T-helper 1 cell (primary cell): ENCODE measurements around the gene FBXL7.

Experiments
- DNase-seq, 5 donors: peaks; one replicate each; pipeline ENCODE4 v3.0.0-alpha.2; 2012 to 2020

FBXL7 gene

DNA sequence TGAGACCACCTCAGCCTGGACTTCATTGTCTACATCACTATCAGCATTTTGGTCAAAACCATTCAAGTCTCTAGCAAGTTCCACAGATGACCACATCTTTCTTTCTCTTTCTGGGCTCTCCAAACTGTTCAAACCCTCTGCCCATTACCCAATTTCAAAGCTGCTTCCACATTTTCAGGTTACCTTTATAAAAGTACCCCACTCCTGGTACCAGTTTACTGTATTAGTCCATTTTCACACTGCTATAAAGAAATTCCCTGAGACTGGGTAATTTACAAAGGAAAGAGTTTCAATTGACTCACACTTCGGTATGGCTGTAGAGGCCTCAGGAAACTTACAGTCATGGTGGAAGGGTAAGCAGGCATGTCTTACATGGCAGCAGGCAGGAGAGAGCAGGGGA is 84.5 kb downstream of the FBXL7 start:
- no peak for DNase-seq

GRCh38 chr5:15585128-15585527 is 85.1 kb downstream of the FBXL7 start:
- DNase-seq: no peak

DNA sequence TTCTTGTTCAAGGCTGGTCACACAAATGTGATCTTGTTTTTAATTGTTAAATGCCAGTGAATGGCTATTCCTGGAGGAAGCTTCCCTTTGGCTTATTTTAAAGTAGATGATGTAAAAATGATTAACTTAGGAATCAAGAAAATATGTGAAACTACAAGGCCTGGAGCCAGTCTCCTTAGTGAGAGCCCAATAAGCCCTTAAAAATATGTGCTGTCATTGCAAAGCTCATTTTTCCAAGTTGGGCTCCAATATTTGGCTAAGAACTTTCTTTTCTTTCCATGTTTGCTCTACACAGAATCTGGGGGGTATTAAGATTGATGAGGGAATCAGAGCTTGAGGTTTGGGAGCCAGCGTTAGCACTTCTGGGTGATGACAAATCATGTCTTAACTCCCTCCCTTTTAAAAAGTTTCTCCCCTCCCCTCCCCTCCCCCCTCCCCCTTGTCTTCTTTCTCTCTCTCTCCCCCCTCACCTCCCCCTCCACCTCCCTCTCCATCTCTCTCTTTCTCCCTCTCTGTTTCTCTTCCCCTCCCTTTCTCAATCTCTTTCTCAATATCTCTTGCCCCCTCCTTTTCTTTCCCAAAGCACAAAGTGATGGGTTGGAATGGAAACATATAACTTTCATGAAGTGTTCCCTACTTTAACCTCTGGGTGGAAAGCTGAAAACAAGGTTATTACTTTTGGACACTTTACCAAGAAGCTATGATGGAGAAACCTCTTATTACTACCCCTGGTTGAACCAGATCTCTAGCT is 86.0 kb downstream of the FBXL7 start:
- no peak for DNase-seq

GRCh38 chr5:15587916-15588315 is 87.9 kb downstream of the FBXL7 start:
- DNase-seq: no peak

DNA sequence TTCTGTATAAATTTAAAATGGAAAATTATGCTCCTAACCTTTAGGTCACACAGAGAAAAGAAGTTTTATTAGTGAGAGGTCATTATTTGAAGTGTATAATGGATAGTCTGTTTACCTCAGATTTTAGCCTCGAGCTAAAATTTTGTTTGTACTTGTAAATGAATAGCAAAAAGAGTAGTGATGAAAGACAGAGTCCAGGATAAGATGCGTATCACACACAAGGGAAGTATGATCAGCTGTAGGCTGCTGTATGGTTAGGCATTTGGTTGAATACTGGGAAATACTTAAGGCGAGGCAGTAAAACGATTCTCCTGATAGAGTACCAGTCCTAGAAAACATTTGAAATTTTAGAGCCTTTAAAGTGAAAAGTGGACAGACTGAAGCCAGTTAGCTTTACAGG is 92.7 kb downstream of the FBXL7 start:
- DNase-seq: no peak

DNA sequence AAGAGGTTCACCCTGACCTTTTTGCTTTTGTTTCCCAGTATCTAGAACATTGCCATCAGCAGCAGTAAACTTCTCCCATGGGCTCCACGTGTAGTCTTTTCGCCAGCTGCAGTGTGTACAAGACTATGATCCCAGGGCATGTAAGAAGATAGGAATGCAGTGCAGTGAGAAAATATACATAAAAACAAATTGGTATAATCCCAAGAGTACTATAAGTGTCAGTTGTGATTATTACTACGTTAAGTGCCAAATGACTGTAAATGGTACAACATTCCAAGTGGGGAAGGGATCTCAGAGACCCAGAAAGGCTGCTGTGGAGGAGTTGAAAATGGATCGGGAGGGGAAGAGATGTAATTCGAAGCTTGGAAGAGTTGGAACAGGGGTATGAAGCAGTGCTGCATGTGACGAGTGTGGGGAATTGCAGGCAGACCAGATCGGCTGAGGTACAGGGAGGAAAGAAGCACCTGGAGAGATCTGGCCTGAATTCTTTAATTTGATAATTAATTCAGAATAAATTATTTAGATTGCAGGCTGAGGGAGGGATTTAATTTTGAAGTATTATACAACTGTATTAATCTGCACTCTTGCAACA is 95.1 kb downstream of the FBXL7 start:
- no peak for DNase-seq

- DNase-seq: no peak
Measured at GRCh38 chr5:15595929-15596328, 95.9 kb downstream of the FBXL7 start.

DNA sequence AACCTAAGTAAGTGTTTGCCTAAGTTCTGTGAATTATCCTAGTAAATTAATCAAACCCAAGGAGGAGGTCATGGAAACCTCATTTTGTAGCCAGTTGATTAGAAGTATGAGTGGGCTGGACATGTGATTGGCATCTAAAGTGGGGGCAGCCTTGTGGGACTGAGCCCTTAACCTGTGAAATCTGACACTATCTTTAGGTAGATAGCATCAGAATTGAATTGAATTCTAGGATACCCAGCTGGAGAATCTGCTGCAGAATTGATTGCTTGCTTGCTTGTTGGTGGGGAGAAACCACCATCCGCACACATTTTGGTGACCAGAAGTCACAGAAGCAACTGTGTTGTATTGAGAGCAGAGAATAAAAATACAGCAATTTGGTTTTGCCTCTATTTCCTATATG is 97.0 kb downstream of the FBXL7 start:
- no peak for DNase-seq

- no peak for DNase-seq
Measured at GRCh38 chr5:15597804-15598203, 97.8 kb downstream of the FBXL7 start.

GRCh38 chr5:15598294-15598902 is 98.4 kb downstream of the FBXL7 start:
- no peak for DNase-seq

- no peak for DNase-seq
Measured at GRCh38 chr5:15600035-15600434, 100.1 kb downstream of the FBXL7 start.

GRCh38 chr5:15601274-15601673 is 101.3 kb downstream of the FBXL7 start:
- no peak for DNase-seq

DNA sequence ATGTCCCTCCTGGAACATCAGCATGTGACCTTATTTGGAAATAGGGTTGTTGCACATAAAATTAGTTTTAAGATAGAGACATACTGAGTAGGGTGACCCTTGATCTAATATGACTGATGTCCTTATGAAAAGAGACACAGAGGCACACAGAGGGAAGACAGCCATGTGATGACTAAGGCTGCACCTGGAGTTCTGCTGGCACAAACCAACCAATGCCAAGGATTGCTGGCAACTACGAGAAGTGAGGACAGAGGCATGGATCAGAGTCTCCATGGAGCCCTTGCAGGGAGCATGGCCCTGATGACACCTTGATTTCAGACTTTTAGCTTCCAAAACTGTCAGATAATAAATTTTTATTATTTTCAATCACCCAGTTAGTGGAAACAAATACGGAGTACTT is 101.9 kb downstream of the FBXL7 start:
- DNase-seq: no peak

DNA sequence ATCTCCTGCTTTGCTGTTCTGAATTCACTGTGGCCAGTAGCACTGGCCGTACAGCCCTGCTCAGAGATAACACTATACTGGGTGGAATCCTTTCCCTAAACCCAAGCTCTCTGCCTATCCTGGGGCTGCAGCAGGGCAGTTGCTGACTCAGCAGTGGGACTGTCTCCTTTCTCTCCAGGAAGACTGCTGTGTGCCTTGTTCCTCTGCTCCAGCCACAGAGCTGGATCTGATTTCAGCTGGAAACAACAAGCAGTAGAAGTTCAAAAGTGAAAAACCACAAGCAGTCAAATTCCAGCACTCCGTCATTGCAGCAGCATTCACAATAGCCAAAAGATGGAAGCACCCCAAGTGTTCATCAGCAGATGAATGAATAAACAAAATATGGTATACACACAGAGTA is 105.0 kb downstream of the FBXL7 start:
- DNase-seq: no peak

- no peak for DNase-seq
Measured at GRCh38 chr5:15606197-15606596, 106.2 kb downstream of the FBXL7 start.

GRCh38 chr5:15607076-15607475 is 107.1 kb downstream of the FBXL7 start:
- no peak for DNase-seq

DNA sequence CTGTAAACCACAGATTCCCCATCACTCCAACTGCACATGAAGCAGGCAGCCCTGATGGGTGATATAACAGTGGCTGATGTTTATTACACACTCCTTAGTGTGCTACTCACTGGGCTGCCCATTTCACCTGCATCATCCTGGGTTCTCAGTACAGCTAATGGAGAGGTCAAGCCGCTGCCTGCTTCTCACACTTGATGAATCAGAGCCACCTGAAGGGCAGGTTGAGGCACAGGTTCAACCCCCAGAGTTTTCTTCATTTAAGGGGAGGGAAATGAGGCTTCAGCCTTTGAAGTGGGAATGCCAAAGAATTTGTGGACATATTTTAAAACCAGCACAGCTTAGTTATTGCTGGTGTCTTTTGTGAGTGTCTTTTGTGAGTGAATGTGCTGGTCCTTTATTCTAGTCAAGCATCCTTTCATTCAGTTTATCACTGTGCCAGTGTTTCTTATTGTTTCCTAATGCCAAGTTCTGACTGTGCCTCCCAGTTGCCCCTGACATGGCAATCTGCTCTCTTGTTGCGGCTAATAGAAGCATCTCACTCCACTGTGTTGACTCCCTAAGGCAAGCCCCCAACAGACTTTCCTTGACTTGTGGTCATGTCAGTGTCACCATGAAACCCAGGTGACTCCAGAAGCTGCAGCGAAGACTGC is 109.2 kb downstream of the FBXL7 start:
- no peak for DNase-seq

- DNase-seq: no peak
Measured at GRCh38 chr5:15610216-15610615, 110.2 kb downstream of the FBXL7 start.

GRCh38 chr5:15611008-15611407 is 111.0 kb downstream of the FBXL7 start:
- no peak for DNase-seq

GRCh38 chr5:15612915-15613635 is 113.1 kb downstream of the FBXL7 start:
- DNase-seq: no peak

DNA sequence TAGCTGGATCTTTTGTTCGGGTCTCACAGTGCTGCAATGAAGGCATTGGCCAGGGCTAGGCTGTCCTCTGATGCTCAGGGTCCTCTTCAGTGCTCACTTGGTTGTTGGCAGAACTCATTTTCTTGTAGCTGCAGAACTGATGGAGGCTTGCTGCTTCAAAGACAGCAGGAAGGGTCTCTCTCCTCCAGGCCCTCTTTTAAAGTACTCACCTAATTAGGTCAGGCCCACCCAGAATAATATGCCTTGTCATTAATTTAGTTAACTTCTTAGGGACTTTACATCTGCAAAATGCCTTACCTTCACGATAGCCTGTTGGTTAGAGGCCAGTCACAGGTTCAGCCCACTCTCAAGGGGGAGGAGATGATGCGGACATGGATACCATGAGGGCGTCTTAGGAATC is 114.7 kb downstream of the FBXL7 start:
- DNase-seq: no peak

DNA sequence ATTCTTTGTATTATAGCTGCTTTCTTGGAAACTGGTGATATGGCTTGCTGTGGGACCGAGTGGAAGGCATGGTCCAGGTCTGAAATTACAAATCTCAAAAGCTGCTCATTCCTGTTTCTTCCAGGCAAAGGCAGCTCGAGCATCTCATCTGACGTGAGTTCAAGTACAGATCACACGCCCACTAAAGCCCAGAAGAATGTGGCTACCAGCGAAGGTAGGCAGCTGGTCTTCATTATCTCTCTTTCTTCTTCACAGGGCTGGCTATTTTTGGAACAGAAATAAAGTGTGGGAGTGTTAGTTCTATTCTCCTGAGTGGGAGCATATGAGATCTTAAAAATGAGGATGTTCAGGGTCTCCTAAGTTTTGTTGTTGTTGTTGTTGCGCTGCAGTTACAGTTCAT is 115.9 kb downstream of the FBXL7 start:
- DNase-seq: no peak

GRCh38 chr5:15618938-15619337 is 119.0 kb downstream of the FBXL7 start:
- DNase-seq: no peak
